Measurements from ENCODE around the gene DPP6.

DNA sequence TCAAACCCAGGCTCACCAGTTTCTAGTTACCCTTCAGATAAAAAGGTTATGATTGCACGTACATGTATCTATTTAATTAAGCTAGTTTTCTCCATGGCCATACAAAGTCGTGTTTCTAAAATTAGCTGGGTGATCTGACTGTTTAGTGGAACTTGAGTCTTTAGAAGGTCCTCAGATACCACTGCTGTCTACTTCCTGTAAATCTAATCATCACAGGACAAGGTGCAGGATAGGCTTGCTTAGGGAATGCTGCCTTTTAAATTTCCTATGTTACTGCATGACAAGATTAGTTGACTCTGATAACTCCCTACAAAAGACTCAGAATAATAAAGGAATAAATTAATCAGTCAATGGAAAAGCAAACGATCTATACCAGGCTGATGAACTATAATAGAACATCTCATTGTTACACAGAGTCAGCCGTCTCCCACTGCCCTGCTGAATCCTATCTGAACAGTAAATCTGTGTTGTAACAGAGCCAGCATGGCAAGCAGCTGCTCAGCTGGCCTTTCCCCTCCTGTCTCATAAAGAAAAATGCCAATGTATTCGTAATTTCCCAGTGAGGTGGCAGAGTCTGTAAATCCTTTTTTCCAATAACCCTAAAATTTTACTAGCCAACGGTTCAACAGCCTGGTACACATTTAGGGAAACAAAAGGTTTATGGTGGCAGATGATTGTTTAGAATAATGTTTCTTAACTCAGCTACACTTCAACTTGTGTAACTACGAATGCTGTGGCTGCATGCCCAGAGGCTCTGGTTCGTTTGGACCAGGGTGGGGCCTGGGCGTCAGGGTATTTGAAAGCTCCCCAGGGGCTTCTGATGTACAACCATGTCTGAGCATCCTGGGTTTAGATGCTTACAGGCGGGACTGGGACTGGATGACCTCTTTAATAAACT lies 632.7 kb downstream of the DPP6 start:
- TF ChIP-seq, protein P1, sequence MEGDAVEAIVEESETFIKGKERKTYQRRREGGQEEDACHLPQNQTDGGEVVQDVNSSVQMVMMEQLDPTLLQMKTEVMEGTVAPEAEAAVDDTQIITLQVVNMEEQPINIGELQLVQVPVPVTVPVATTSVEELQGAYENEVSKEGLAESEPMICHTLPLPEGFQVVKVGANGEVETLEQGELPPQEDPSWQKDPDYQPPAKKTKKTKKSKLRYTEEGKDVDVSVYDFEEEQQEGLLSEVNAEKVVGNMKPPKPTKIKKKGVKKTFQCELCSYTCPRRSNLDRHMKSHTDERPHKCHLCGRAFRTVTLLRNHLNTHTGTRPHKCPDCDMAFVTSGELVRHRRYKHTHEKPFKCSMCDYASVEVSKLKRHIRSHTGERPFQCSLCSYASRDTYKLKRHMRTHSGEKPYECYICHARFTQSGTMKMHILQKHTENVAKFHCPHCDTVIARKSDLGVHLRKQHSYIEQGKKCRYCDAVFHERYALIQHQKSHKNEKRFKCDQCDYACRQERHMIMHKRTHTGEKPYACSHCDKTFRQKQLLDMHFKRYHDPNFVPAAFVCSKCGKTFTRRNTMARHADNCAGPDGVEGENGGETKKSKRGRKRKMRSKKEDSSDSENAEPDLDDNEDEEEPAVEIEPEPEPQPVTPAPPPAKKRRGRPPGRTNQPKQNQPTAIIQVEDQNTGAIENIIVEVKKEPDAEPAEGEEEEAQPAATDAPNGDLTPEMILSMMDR (IDR thresholded peaks at IDR 0.05 in 2 of 3, conservative IDR thresholded peaks at IDR 0.05 in 1 of 3; ENCODE audit: insufficient read depth in 2 of 3, low read depth in 1 of 3, low read length in 3 of 3), result no peak
- TF ChIP-seq NFIX (CRISPR knock-in tag; IDR thresholded peaks at IDR 0.05; ENCODE audit: low read depth), result no peak
- no peak for TF ChIP-seq ARNT (IDR thresholded peaks at IDR 0.05)
- TF ChIP-seq CHD2 (IDR thresholded peaks at IDR 0.05; ENCODE audit: low read depth, low read length), result no peak
- no peak for TF ChIP-seq MAFK (IDR thresholded peaks at IDR 0.05; ENCODE audit: low read length)
- TF ChIP-seq ZNF644 (tag; IDR thresholded peaks at IDR 0.05; ENCODE audit: low read depth), result no peak
- TF ChIP-seq SRF (CRISPR knock-in tag; IDR thresholded peaks at IDR 0.05), result no peak
- no peak for TF ChIP-seq MEIS2 (IDR thresholded peaks at IDR 0.05; ENCODE audit: partially characterized antibody)
